ENCODE data around the gene P2RY1. TPM values are rescaled to one million over a fixed set of nuclear protein-coding genes. Genes with fewer than 3 reads are reported as not detected.

The P2RY1 gene
- total and polyA plus RNA-seq, 2 of the 4 experiments (the other 2 are of a cell fraction), result not detected

GRCh38 chr3:152836269-152836668, 1.3 kb downstream of the P2RY1 start:
- Histone ChIP-seq H3K18ac (ENCODE audit: low read depth, low read length) (no peak overlapping the region), H2BK15ac (ENCODE audit: low read depth, low read length) (no peak overlapping the region), H2BK120ac (ENCODE audit: low read depth, low read length) (no peak overlapping the region), H3K9me3 (ENCODE audit: control insufficient read depth, insufficient read depth, low read length) (no peaks in the 10 kb centered on the region), H3K23ac (ENCODE audit: low read depth, low read length) (no peak overlapping the region), H4K91ac (ENCODE audit: insufficient read depth, low read depth, low read length) (no peak overlapping the region), H3K4me1 (ENCODE audit: control insufficient read depth, insufficient read depth, low read length) (no peaks in the 10 kb centered on the region; the same call in 1 of the 2 replicates), H3K14ac (replicated peaks; ENCODE audit: low read depth, low read length) (no peak overlapping the region), H2BK20ac (ENCODE audit: low read depth, low read length) (no peak overlapping the region), H3K27me3 (ENCODE audit: control insufficient read depth, insufficient read depth, low read length) (peaks cover 19% of the 10 kb centered on the region), H3K9ac (ENCODE audit: low read depth, low read length) (no peak overlapping the region), H3K4me2 (ENCODE audit: low read depth, low read length) (no peak overlapping the region), H3K27ac (ENCODE audit: insufficient read depth, low read length) (no peak overlapping the region), H4K8ac (ENCODE audit: low read depth in 2 of 2, low read length in 2 of 2) (no peak overlapping the region), H2AK5ac (ENCODE audit: low read depth, low read length) (no peak overlapping the region), H3K4me3 (ENCODE audit: insufficient read depth, low read depth, low read length) (no peak overlapping the region), H3K4ac (ENCODE audit: low read depth, low read length) (no peak overlapping the region), H2AFZ (replicated peaks; ENCODE audit: low read length, poor library complexity) (no peak overlapping the region), H2AK9ac (replicated peaks; ENCODE audit: low read depth, low read length, poor library complexity) (no peak overlapping the region), H3K36me3 (ENCODE audit: control insufficient read depth, insufficient read depth, low read length) (no peaks in the 10 kb centered on the region), H4K5ac (ENCODE audit: low read depth, low read length) (no peak overlapping the region), H3K56ac (ENCODE audit: extremely low read depth, insufficient read depth, low read length) (no peak overlapping the region), H2BK5ac (ENCODE audit: low read depth, low read length, poor library complexity, severe bottlenecking) (no peak overlapping the region), H3K9me1 (ENCODE audit: insufficient read depth, low read length) (no peaks in the 10 kb centered on the region), H3K79me1 (ENCODE audit: low read depth in 1 of 2, low read length in 2 of 2) (no peaks in the 10 kb centered on the region), H4K20me1 (ENCODE audit: insufficient read depth, low read length) (no peaks in the 10 kb centered on the region)
- BruUV-seq (replicated peaks), result no TSS peak
- 70% methylated on average over 2 of the region's 14 CpGs; no CpG with 5 or more reads in 1 of the 2 experiments for WGBS, 2 experiments (ENCODE audit: extremely low coverage in 2 of 2, insufficient read length in 1 of 2)
- DNase-seq, result no peak
- CTCF ChIA-PET, result no interaction called here
- TF ChIP-seq MXI1 (IDR thresholded peaks at IDR 0.05; ENCODE audit: borderline replicate concordance, low read depth, low read length) (no peak), RAD21 (IDR thresholded peaks at IDR 0.05; ENCODE audit: low read length) (no peak), RCOR1 (IDR thresholded peaks at IDR 0.05; ENCODE audit: insufficient replicate concordance, low read length) (no peak), CEBPB (IDR thresholded peaks at IDR 0.05; ENCODE audit: low read depth, low read length) (no peak), ELK1 (IDR thresholded peaks at IDR 0.05; ENCODE audit: borderline replicate concordance, low read depth, low read length) (no peak), RFX5 (IDR thresholded peaks at IDR 0.05; ENCODE audit: low read depth, low read length) (no peak), FOS (IDR thresholded peaks at IDR 0.05; ENCODE audit: low read depth, low read length) (no peak), MAZ (IDR thresholded peaks at IDR 0.05; ENCODE audit: borderline replicate concordance, low read depth, low read length) (no peak), POLR2A (IDR thresholded peaks at IDR 0.05; ENCODE audit: low read depth, low read length) (no peak), USF2 (IDR thresholded peaks at IDR 0.05; ENCODE audit: low read depth, low read length) (no peak), SMC3 (IDR thresholded peaks at IDR 0.05; ENCODE audit: low read depth, low read length) (no peak), BHLHE40 (IDR thresholded peaks at IDR 0.05; ENCODE audit: low read depth, low read length) (no peak), CTCF (conservative IDR thresholded peaks at IDR 0.05; ENCODE audit: low read depth, low read length) (no peak), MAFK (IDR thresholded peaks at IDR 0.05; ENCODE audit: low read depth, low read length) (no peak), NFE2L2 (IDR thresholded peaks at IDR 0.05; ENCODE audit: low read depth, low read length) (no peak), CHD1 (IDR thresholded peaks at IDR 0.05; ENCODE audit: low read depth, low read length) (no peak)
- ATAC-seq (ENCODE audit: low read depth), result no peak
- POLR2A ChIA-PET (ENCODE audit: unreplicated experiment), result no interaction called here
- dilution Hi-C loops (cut with HindIII; ENCODE audit: low sequenced_read_pairs, unreplicated experiment) (no loop called here), intact Hi-C loops (cut with micrococcal nuclease) (no loop called here), in situ Hi-C loops (cut with MboI; ENCODE audit: low sequenced_read_pairs) (no loop called here)
